Measurements from ENCODE around the gene TERF2IP. TPM values are rescaled to one million over a fixed set of nuclear protein-coding genes. Genes with fewer than 3 reads are reported as not detected.

The TERF2IP gene
- total and polyA plus RNA-seq, 2 experiments from 2014 or later = 12.0 to 18.0 TPM

GRCh38 chr16:75697571-75697970 is 50.0 kb downstream of the TERF2IP start (continued):
- no peak for TF ChIP-seq CTCF (conservative IDR thresholded peaks at IDR 0.05; ENCODE audit: low read depth in 2 of 2)
- no peak for TF ChIP-seq ZNF114 (CRISPR knock-in tag; IDR thresholded peaks at IDR 0.05)
- no peak for TF ChIP-seq ETS1 (IDR thresholded peaks at IDR 0.05)
- no peak for TF ChIP-seq NANOG (IDR thresholded peaks at IDR 0.05; ENCODE audit: borderline replicate concordance)
- TF ChIP-seq CREB1 (CRISPR knock-in tag; IDR thresholded peaks at IDR 0.05; ENCODE audit: low read depth) = no peak
- TF ChIP-seq EZH2phosphoT487 (IDR thresholded peaks at IDR 0.05; ENCODE audit: unreplicated experiment) = no peak
- TF ChIP-seq POLR2AphosphoS5 (IDR thresholded peaks at IDR 0.05; ENCODE audit: low read depth) = no peak

- ATAC-seq (no peak), DNase-seq (ENCODE audit: low spot score) (no peak)
- H3K4me3 ChIP-seq = no peak within 1 kb of the TSS
- H3K27ac Mint-ChIP-seq = no peak within 1 kb of the TSS
- no peak within 1 kb of the TSS for H3K27ac ChIP-seq (ENCODE audit: low read depth)
- H3K4me1 ChIP-seq (ENCODE audit: insufficient read depth) = peaks cover 7% of the 10 kb centered on the region; the same call in 1 of the 2 replicates
- H3K79me2 ChIP-seq (replicated peaks; ENCODE audit: insufficient read depth) = no peaks in the 10 kb centered on the region
- H3K4me2 ChIP-seq = no peak within 1 kb of the TSS
- no peak within 1 kb of the TSS for H3K4me3 Mint-ChIP-seq
- H3K36me3 ChIP-seq (ENCODE audit: insufficient read depth) = no peaks in the 10 kb centered on the region
- H3K9me2 ChIP-seq (ENCODE audit: insufficient read depth) = no peaks in the 10 kb centered on the region
- no peaks in the 10 kb centered on the region for H3K36me3 Mint-ChIP-seq (ENCODE audit: low read depth)
- H3K9me3 Mint-ChIP-seq = peaks cover 70% of the 10 kb centered on the region
- H3F3A ChIP-seq (replicated peaks; ENCODE audit: low read depth) = no peaks in the 10 kb centered on the region
- H2AFZ ChIP-seq = no peak within 1 kb of the TSS
- peaks cover 1% of the 10 kb centered on the region for H3K27me3 Mint-ChIP-seq (ENCODE audit: insufficient read depth, low read depth, poor library complexity)
- H4K20me1 ChIP-seq (replicated peaks; ENCODE audit: insufficient read depth) = no peaks in the 10 kb centered on the region
- no peaks in the 10 kb centered on the region; the same call in 2 of the 3 replicates for H3K4me1 Mint-ChIP-seq
- no peaks in the 10 kb centered on the region for H3K27me3 ChIP-seq (ENCODE audit: insufficient read depth)
- TF ChIP-seq ZNF114 (CRISPR knock-in tag; IDR thresholded peaks at IDR 0.05) (no peak), CTCF (conservative IDR thresholded peaks at IDR 0.05; ENCODE audit: low read depth in 2 of 2) (no peak), POLR2AphosphoS5 (IDR thresholded peaks at IDR 0.05; ENCODE audit: low read depth) (no peak), ZNF331 (CRISPR knock-in tag; IDR thresholded peaks at IDR 0.05; ENCODE audit: low read depth) (no peak), REST (IDR thresholded peaks at IDR 0.05; ENCODE audit: unreplicated experiment) (no peak), STAT1 (IDR thresholded peaks at IDR 0.05; ENCODE audit: unreplicated experiment) (no peak), JUNB (IDR thresholded peaks at IDR 0.05; ENCODE audit: unreplicated experiment) (no peak), EZH2phosphoT487 (IDR thresholded peaks at IDR 0.05; ENCODE audit: unreplicated experiment) (no peak), EZH2 (IDR thresholded peaks at IDR 0.05; ENCODE audit: low read depth, unreplicated experiment) (no peak), NANOG (IDR thresholded peaks at IDR 0.05; ENCODE audit: borderline replicate concordance) (no peak), ETS1 (IDR thresholded peaks at IDR 0.05) (no peak)
These were observed 53.8 kb downstream of the TERF2IP start, which contains the start of gene DUXB for GRCh38 chr16:75701361-75701760. Gene DUXB, minus strand, starts transcription at chr16:75701461. Its CDS starts 43 bp downstream, at chr16:75701418.
